Prostate gland (tissue), 2 donors: ENCODE data around the gene ZNF318. TPM values are rescaled to one million over a fixed set of nuclear protein-coding genes. Genes with fewer than 3 reads are reported as not detected.

Source experiments
- DNase-seq: peaks from one replicate; pipeline ENCODE4 v3.0.0-alpha.2; 2019; ENCODE audit warnings: low spot score
- H3K27ac ChIP-seq, 2 donors: fragments of 200-600 bp; sonication (generic); 2 replicates each; pipeline ENCODE4 v1.5.1; 2017 to 2019
- H3K27me3 ChIP-seq: fragments of 200-600 bp; sonication (generic); replicated peaks from 2 replicates; pipeline ENCODE4 v1.5.1; 2019; ENCODE audit not compliant: insufficient read depth
- H3K36me3 ChIP-seq, 2 donors: fragments of 200-600 bp; sonication (generic); 1 replicate in 1 of 2; 2 replicates in 1 of 2; pipeline versions ENCODE4 v1.5.1 to v1.8.1; 2017 to 2019
- H3K4me1 ChIP-seq: fragments of 200-600 bp; sonication (generic); replicated peaks from 2 replicates; pipeline ENCODE4 v1.5.1; 2019
- H3K4me3 ChIP-seq, 2 donors: fragments of 200-600 bp; sonication (generic); 2 replicates each; pipeline ENCODE4 v1.5.1; 2017 to 2019
- H3K9me3 ChIP-seq: fragments of 200-600 bp; sonication (generic); 2 replicates; pipeline ENCODE4 v1.5.1; 2017
- CTCF ChIP-seq, 4 experiments: fragments of 200-600 bp in 2 of 4; fragments of 450-650 bp in 2 of 4; sonication (generic) in 2 of 4; IDR thresholded peaks; 1 replicate in 3 of 4; 2 replicates in 1 of 4; pipeline ENCODE4 v1.5.1; 2016 to 2019; ENCODE audit warnings: antibody characterized with exemption in 4 of 4, mild to moderate bottlenecking in 2 of 4, moderate library complexity in 2 of 4
- POLR2A ChIP-seq: fragments of 450-650 bp; IDR thresholded peaks from one replicate; pipeline ENCODE4 v1.6.1; 2016; ENCODE audit warnings: antibody characterized with exemption, mild to moderate bottlenecking
- POLR2AphosphoS5 ChIP-seq: sonication (generic); formaldehyde crosslinking; IDR thresholded peaks from one replicate; pipeline ENCODE4 v1.6.1; 2017; ENCODE audit warnings: antibody characterized with exemption
- WGBS: methylation state at CpG from one replicate; pipeline ENCODE4 v1.1.5; 2018; 5-methylcytosine and 5-hydroxymethylcytosine counted together
- intact Hi-C: fragments of 100-400 bp; cut with DNase I; formaldehyde crosslinking; loops from one replicate; pipeline ENCODE4 v1.14.2; 2022
- total RNA-seq, 2 donors: library from RNA; depleted of rRNA; stranded (reverse); fragments of >200 nt; gene quantifications; one replicate each; pipeline ENCODE4 v1.1.0, GENCODE V29; 2016

ZNF318 gene
- total RNA-seq, 2 donors from 2014 or later, result 15.1 to 41.6 TPM

GRCh38 chr6:43325876-43326275 is 43.6 kb downstream of the ZNF318 start:
- TF ChIP-seq CTCF (IDR thresholded peaks at IDR 0.05), result no peak
- TF ChIP-seq POLR2AphosphoS5, result no peak
- no peak for TF ChIP-seq POLR2A
- Histone ChIP-seq H3K27me3 (no peaks in the 10 kb centered on the region), H3K9me3 (no peaks in the 10 kb centered on the region), H3K4me1 (no peaks in the 10 kb centered on the region), H3K36me3 (no peaks in the 10 kb centered on the region), H3K4me3 (no peak overlapping the region), H3K27ac (no peak overlapping the region)
- DNase-seq, result no peak
- intact Hi-C loops, result no loop called here
- WGBS, result 85% methylated on average over 1 of the region's 1 CpG

- Histone ChIP-seq H3K27ac (no peak overlapping the region), H3K4me3 (no peak overlapping the region), H3K9me3 (no peaks in the 10 kb centered on the region), H3K27me3 (no peaks in the 10 kb centered on the region), H3K4me1 (no peaks in the 10 kb centered on the region), H3K36me3 (no peaks in the 10 kb centered on the region)
- no peak for TF ChIP-seq POLR2AphosphoS5
- no peak for TF ChIP-seq POLR2A
- TF ChIP-seq CTCF (IDR thresholded peaks at IDR 0.05), result no peak
- intact Hi-C loops, result no loop called here
- no peak for DNase-seq
- WGBS, result 89% methylated on average over 2 of the region's 2 CpGs
Measured at GRCh38 chr6:43318011-43318410, 51.4 kb downstream of the ZNF318 start.

GRCh38 chr6:43313813-43314212 is 55.6 kb downstream of the ZNF318 start:
- H3K36me3 ChIP-seq, result no peaks in the 10 kb centered on the region
- WGBS, result 88% methylated on average over 1 of the region's 1 CpG
- DNase-seq, result no peak
- H3K4me1 ChIP-seq, result no peaks in the 10 kb centered on the region
- H3K9me3 ChIP-seq, result no peaks in the 10 kb centered on the region
- no peaks in the 10 kb centered on the region for H3K27me3 ChIP-seq
- no peak overlapping the region for H3K27ac ChIP-seq
- no peak overlapping the region for H3K4me3 ChIP-seq
- no peak for TF ChIP-seq POLR2A
- no peak for TF ChIP-seq POLR2AphosphoS5
- TF ChIP-seq CTCF (IDR thresholded peaks at IDR 0.05), result no peak
- intact Hi-C loops, result no loop called here

DNA sequence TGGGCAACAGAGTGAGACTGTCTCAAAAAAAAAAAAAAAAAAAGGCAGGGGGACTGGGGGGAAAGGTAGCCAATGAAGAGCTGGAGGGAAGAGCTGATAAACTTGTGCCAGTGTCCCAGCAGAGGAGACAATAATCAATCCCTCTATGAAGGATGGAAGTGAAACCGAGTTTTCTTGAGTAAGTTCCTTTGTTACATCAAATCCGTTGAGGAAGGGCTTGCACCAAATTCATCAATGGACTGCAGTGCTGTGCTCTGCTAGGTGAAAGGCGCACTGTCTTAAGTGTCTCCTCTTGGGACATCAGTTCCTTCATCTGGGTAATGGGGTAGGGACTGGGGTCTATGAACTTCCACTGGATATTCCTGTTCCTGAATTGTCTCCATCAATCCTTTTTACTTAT is 57.8 kb downstream of the ZNF318 start:
- H3K27ac ChIP-seq, result no peak overlapping the region
- no peaks in the 10 kb centered on the region for H3K4me1 ChIP-seq
- no peaks in the 10 kb centered on the region for H3K27me3 ChIP-seq
- no peaks in the 10 kb centered on the region for H3K36me3 ChIP-seq
- DNase-seq, result no peak
- TF ChIP-seq POLR2AphosphoS5, result no peak
- TF ChIP-seq POLR2A, result no peak
- no peak for TF ChIP-seq CTCF (IDR thresholded peaks at IDR 0.05)
- H3K9me3 ChIP-seq, result no peaks in the 10 kb centered on the region
- intact Hi-C loops, result no loop called here
- 91% methylated on average over 3 of the region's 3 CpGs for WGBS
- no peak overlapping the region for H3K4me3 ChIP-seq

DNA sequence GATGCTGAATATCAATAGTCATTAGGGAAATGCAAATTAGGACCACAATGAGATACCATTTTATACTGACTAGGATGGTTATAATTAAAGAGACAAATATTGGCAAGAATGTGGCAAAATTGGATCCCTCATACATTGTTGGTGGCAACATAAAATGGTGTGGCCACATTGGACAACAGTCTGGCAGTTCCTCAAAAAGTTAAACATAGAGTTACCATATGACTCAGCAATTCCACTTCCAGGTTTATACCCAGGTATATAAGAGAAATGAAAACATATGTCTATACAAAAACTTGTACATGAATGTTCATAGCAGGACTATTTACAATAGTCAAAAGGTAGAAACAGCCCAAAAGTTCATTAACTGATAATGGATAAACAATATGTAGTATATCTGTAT is 58.8 kb downstream of the ZNF318 start:
- no peaks in the 10 kb centered on the region for H3K9me3 ChIP-seq
- no peak for DNase-seq
- H3K4me3 ChIP-seq, result no peak overlapping the region
- H3K27ac ChIP-seq, result no peak overlapping the region
- intact Hi-C loops, result no loop called here
- H3K27me3 ChIP-seq, result no peaks in the 10 kb centered on the region
- no peak for TF ChIP-seq POLR2AphosphoS5
- TF ChIP-seq CTCF (IDR thresholded peaks at IDR 0.05), result no peak
- H3K4me1 ChIP-seq, result no peaks in the 10 kb centered on the region
- no peaks in the 10 kb centered on the region for H3K36me3 ChIP-seq
